IPS DF 6.9 (cell line): Measurements from ENCODE around the gene PLXNA4.

Experiments used
- DNase-seq: peaks from one replicate; pipeline ENCODE4 v3.0.0-alpha.2; 2013; ENCODE audit warnings: low read depth, low spot score
- H3K27ac ChIP-seq: one replicate; pipeline ENCODE4 v1.5.1; 2013; ENCODE audit warnings: low read length, control low read depth
- H3K27me3 ChIP-seq: 2 replicates; pipeline ENCODE4 v1.6.1; 2013; ENCODE audit warnings: mild to moderate bottlenecking, low read length; ENCODE audit not compliant: control insufficient read depth, insufficient read depth
- H3K36me3 ChIP-seq: 2 replicates; pipeline ENCODE4 v1.6.1; 2013; ENCODE audit warnings: low read length; ENCODE audit not compliant: control insufficient read depth, insufficient read depth
- H3K4me1 ChIP-seq: 2 replicates; pipeline ENCODE4 v1.6.1; 2013; ENCODE audit warnings: low read length; ENCODE audit not compliant: control insufficient read depth, insufficient read depth
- H3K4me3 ChIP-seq: 2 replicates; pipeline ENCODE4 v1.5.1; 2013; ENCODE audit warnings: mild to moderate bottlenecking, low read length
- H3K9me3 ChIP-seq: 2 replicates; pipeline ENCODE4 v1.6.1; 2013; ENCODE audit warnings: low read length, inconsistent platforms; ENCODE audit not compliant: control insufficient read depth, insufficient read depth
- WGBS: extraction: QIAGEN DNeasy Blood & Tissue Kit; methylation state at CpG from one replicate; pipeline ENCODE4 v1.1.7; 2013; ENCODE audit warnings: mixed read lengths, missing lambda C conversion rate; ENCODE audit not compliant: insufficient read length, insufficient coverage; 5-methylcytosine and 5-hydroxymethylcytosine counted together

PLXNA4 gene

DNA sequence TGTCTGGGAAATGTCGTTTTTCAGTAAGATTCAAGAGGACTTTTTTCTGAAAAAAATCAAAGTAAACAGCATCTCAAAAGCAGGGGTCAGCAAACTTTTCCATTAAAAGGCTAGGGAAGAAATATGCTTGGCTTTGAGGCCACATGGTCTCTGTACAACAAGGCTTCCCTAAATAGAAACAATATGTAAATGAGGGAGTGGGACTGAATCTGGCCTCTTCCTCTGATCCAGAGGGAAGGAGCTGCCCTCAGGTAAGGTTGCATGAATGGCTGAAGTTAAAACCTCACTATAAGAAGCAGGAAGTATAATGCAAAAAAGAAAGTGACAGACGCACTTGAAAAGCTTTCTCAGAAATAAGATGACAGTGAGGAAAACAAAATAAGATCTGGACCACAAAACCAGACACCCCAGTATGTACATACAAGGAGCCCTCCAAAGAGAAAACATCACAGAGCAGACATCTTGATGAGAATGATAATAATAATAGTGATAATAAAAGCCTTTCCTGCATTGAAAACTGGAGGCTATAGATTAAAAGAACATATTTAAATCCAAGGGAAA is 115.2 kb downstream of the PLXNA4 start:
- no CpG with 5 or more reads among the region's 2 CpGs for WGBS
- no peak for DNase-seq

DNA sequence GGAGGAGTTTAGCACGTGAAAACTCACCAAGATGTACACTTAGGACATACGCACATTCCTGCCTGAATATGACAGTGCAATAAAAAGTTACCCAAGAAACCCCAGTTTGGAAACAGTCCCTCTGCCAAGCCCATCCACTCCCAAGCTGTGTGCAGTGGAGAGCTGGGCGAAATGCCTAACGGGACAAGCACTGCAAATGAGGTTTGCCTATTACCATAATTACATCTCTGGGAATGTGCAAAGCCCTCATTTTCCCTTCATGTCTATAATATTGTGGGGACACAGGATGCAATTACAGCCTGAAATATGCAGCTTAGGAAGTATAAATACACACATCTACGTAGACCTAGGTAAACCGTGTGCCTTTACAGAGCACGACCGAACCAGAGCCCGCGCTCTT is 117.5 kb downstream of the PLXNA4 start:
- Histone ChIP-seq H3K27ac (no peak overlapping the region), H3K27me3 (no peaks in the 10 kb centered on the region), H3K36me3 (no peaks in the 10 kb centered on the region), H3K4me3 (no peak overlapping the region), H3K9me3 (no peaks in the 10 kb centered on the region), H3K4me1 (no peaks in the 10 kb centered on the region)
- DNase-seq, result no peak
- no CpG with 5 or more reads among the region's 10 CpGs for WGBS

More for the DNA sequence above, 115.2 kb downstream of the PLXNA4 start:
- Histone ChIP-seq H3K36me3 (no peaks in the 10 kb centered on the region), H3K27me3 (no peaks in the 10 kb centered on the region), H3K27ac (no peak overlapping the region), H3K4me3 (no peak overlapping the region), H3K4me1 (no peaks in the 10 kb centered on the region), H3K9me3 (no peaks in the 10 kb centered on the region)

DNA sequence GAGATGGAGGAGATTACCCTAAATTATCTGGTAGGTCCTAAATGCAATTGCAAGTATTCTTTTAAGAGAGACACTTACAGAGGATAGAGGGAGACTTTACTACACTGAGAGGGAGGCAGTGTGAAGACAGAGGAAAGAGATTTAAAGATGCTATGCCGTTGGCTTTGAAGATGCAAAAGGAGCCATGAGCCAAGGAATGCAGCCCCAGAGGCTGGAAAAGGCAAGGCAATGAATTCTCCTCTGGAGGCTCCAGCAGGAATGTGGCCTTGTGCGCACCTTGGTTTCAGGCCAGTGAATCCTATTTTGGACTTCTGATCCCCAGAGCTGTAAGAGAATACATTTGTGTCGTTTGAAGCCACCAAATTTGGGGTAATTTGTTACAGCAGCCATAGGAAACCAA is 118.6 kb downstream of the PLXNA4 start:
- H3K36me3 ChIP-seq, result no peaks in the 10 kb centered on the region
- no peaks in the 10 kb centered on the region for H3K27me3 ChIP-seq
- H3K4me1 ChIP-seq, result no peaks in the 10 kb centered on the region
- H3K27ac ChIP-seq, result no peak overlapping the region
- no peaks in the 10 kb centered on the region for H3K9me3 ChIP-seq
- no peak for DNase-seq
- no CpG with 5 or more reads among the region's 3 CpGs for WGBS
- no peak overlapping the region for H3K4me3 ChIP-seq

DNA sequence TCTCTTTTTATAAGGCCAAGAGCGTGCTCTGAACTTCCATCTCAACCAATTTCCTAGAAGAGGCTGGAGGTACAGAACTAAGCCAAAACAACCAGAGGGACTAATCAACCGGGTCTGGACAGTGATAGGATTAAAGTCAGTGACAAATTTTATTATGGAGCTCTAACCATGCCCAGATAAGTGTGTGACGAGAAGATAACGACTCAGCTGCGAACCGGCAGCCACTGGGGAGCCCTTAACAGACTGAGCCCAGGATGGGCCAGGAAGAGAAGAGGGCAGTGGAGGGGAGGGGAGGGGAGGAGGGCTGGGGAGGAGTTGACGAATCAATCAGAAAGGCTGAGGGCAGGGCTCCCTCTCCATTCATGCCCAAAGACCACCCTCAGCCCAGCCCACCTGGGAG is 119.9 kb downstream of the PLXNA4 start:
- H3K9me3 ChIP-seq, result no peaks in the 10 kb centered on the region
- no peak for DNase-seq
- H3K4me1 ChIP-seq, result no peaks in the 10 kb centered on the region
- H3K36me3 ChIP-seq, result no peaks in the 10 kb centered on the region
- H3K27me3 ChIP-seq, result no peaks in the 10 kb centered on the region
- H3K27ac ChIP-seq, result no peak overlapping the region
- no peak overlapping the region for H3K4me3 ChIP-seq
- no CpG with 5 or more reads among the region's 7 CpGs for WGBS

DNA sequence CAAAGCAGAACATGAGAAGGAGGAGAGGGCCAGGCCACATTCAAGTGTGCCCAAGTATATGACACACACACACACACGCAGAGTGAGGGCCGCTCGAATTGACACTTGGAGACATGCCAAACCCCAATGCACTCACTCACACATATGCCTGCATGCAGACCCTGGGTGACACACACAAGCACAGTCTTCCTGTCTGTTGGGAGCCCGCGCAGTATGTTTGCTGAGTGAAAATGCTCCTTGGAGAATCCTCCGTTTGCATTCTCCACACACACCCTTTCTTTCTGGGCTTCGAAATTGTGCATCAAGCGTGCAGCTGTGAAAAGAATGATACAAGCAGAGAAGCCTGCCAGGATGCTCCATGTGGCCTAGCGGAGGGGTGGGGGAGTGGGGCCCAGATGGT is 120.9 kb downstream of the PLXNA4 start:
- Histone ChIP-seq H3K4me1 (no peaks in the 10 kb centered on the region), H3K27me3 (no peaks in the 10 kb centered on the region), H3K4me3 (no peak overlapping the region), H3K36me3 (no peaks in the 10 kb centered on the region), H3K9me3 (no peaks in the 10 kb centered on the region), H3K27ac (no peak overlapping the region)
- no CpG with 5 or more reads among the region's 9 CpGs for WGBS
- DNase-seq, result no peak

DNA sequence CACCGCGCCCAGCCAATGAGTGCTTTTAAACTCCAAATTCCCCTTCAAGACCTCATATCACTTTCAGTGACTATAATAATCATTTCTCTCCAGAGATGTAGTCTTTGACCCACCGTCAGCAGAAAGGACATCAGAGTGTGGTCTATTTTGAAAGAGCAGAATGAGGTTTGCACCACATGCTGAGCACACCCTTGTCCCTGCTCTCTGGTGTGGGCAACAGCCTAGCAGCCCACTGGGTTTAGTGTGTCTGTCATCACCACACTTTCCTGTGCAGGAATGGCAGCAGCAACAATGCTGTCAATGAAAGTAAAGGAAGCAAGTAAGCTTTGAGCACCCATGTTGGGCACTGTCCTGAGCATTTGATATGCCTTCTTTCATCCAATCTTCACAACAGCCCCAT is 122.4 kb downstream of the PLXNA4 start:
- H3K4me1 ChIP-seq, result no peaks in the 10 kb centered on the region
- no peak for DNase-seq
- no peaks in the 10 kb centered on the region for H3K36me3 ChIP-seq
- H3K27me3 ChIP-seq, result no peaks in the 10 kb centered on the region
- H3K27ac ChIP-seq, result no peak overlapping the region
- WGBS, result no CpG with 5 or more reads among the region's 3 CpGs
- H3K4me3 ChIP-seq, result no peak overlapping the region
- H3K9me3 ChIP-seq, result no peaks in the 10 kb centered on the region

DNA sequence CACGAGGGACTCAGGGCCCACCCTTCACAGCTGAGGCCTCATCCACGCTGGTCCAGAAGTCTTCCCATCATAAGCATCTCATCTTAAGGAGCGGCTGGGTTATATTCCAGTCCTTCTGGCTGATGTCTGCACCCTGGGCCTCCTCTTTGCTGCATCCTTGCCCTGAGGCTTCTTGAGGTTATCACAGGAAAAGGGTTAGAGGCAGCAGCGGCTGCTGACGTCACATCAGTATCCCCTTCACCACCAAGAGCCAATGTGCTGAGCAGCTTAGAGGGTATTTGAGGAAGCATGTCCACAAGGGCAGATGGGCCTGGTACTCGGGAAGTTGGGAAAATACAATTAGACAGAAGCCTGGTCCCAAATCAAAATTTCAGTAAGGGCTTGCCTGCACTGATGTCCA is 125.1 kb downstream of the PLXNA4 start:
- no peak overlapping the region for H3K4me3 ChIP-seq
- H3K9me3 ChIP-seq, result no peaks in the 10 kb centered on the region
- H3K4me1 ChIP-seq, result no peaks in the 10 kb centered on the region
- H3K27ac ChIP-seq, result no peak overlapping the region
- H3K27me3 ChIP-seq, result no peaks in the 10 kb centered on the region
- DNase-seq, result no peak
- no CpG with 5 or more reads among the region's 6 CpGs for WGBS
- H3K36me3 ChIP-seq, result no peaks in the 10 kb centered on the region

DNA sequence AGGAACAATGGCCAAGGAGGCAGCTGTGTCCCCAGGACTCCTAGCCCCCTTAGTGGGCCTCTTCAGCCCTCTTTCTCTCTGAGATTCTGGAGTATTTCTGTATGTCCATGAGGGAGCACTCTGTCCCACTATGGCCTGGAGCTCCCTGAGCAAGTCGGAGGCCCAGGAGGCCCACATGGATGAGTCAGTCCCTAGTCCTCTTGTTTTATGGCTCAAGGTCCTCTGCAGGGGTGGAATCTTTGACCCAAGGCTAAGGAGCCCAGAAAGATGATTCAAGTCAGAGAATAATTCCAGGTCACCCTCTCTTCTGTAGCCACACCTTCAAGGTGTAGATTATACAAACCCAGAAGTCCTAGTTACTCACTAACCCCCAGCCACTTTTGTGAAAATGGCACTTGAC is 125.6 kb downstream of the PLXNA4 start:
- Histone ChIP-seq H3K9me3 (no peaks in the 10 kb centered on the region), H3K27ac (no peak overlapping the region), H3K4me1 (no peaks in the 10 kb centered on the region), H3K27me3 (no peaks in the 10 kb centered on the region), H3K36me3 (no peaks in the 10 kb centered on the region), H3K4me3 (no peak overlapping the region)
- no CpG with 5 or more reads among the region's 1 CpG for WGBS
- DNase-seq, result no peak

DNA sequence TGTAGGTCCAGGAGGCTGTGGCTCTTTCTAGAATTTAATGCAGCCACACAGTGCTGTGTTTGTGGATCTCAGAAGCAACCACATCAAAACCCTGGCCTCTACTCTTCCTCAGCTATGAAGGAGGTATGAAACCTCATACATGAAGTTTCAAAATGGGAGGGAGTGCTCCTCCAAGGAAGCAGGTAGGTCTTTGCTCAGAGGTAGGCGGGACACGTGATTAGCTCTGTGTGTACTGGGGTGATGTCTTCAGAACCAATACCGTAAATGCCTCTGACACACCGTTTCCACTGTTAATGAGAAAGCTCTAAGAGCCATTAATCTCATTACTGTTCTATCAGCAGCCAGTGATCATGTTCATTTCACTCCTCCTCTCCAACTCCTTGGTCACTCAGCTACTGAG is 126.1 kb downstream of the PLXNA4 start:
- Histone ChIP-seq H3K9me3 (no peaks in the 10 kb centered on the region), H3K27me3 (no peaks in the 10 kb centered on the region), H3K27ac (no peak overlapping the region), H3K4me3 (no peak overlapping the region), H3K4me1 (no peaks in the 10 kb centered on the region), H3K36me3 (no peaks in the 10 kb centered on the region)
- WGBS, result no CpG with 5 or more reads among the region's 4 CpGs
- DNase-seq, result no peak

DNA sequence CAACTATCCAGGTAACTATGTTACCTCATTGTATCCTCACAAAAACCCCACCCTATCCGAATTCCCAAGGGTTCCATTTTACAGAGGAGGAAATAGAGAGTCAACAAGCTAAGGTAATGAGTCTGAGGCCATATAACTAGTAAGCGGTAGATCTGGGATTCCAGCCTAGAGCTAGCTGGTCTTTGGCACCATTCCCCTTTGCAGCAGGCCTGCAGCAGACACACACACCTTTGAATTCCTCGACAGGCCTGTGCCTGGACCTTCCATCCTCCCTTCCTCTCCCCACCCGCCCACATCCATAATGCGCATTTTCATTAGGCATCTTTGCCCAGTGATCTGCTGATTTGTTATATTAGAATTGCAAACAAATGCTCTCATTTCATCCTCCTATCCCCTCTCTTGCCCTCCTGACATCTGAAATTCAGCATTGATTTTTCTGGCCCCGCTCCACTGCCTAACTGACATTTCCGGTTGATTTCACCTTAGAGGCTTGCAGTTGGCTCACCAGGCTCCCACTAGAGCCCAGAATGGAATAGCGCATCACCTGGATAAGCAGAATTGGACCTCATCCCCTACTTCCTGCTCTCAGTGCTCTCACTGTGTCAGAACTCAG is 129.5 kb downstream of the PLXNA4 start:
- Histone ChIP-seq H3K27ac (no peak overlapping the region), H3K4me1 (no peaks in the 10 kb centered on the region), H3K4me3 (no peak overlapping the region), H3K27me3 (no peaks in the 10 kb centered on the region), H3K36me3 (no peaks in the 10 kb centered on the region), H3K9me3 (no peaks in the 10 kb centered on the region)
- no peak for DNase-seq
- no CpG with 5 or more reads among the region's 8 CpGs for WGBS

DNA sequence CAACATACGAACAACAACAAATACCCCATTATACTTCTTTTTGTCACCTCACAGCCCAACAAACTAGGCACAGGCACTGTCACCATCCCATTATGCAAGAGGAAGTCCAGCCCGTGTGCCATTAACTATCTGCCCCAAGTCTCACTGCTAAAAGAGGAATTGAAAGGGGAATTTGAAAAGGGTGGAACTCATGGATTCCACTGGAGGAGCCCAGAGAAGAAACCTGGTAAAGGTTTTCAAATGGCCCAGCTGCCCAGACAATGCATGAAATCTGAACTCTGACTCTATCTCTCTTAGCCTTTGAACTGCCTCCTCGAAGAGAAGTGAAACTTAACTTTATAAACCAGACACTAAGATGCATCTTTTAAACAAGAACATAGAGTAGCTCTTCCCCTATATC is 130.0 kb downstream of the PLXNA4 start:
- Histone ChIP-seq H3K27ac (no peak overlapping the region), H3K36me3 (no peaks in the 10 kb centered on the region), H3K4me1 (no peaks in the 10 kb centered on the region), H3K27me3 (no peaks in the 10 kb centered on the region), H3K4me3 (no peak overlapping the region), H3K9me3 (no peaks in the 10 kb centered on the region)
- WGBS, result no CpG with 5 or more reads among the region's 3 CpGs
- DNase-seq, result no peak
